Measurements from ENCODE around the gene H1-8.
A peak's percentile ranks its signal among the peaks of the same experiment; 100 is the strongest.

The H1-8 gene

GRCh38 chr3:129557548-129557894 lies 14.5 kb downstream of the H1-8 start:
- no peak for DNase-seq

- no peak for DNase-seq
These were observed 15.3 kb downstream of the H1-8 start for GRCh38 chr3:129558081-129558771.

- no peak for DNase-seq
These were observed 16.0 kb downstream of the H1-8 start for GRCh38 chr3:129558772-129559564.

DNA sequence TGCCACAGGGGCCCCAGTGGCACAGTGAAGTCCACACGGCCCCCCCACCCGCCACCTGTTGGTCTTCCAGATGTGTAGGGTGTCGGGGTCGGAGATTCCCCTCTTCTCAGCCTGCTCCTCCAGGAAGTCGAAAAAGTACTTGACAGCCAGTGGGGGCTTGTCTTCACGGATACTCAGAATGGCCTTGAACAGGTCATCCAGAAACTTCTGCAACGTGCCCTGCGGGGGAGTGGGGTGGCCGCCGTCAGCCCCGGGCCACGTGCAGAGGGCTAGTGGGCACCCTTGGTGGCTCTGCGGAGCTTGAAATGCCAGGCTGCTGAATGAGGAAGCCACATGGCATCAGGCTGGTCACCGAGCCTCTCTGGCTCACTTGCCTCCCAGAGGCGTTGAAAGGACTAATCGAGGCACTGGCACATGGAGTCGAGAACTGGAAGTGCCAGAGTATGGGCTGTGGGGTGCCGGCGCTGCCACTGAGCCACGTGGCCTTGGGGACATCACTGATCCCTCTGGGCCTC lies 16.6 kb downstream of the H1-8 start:
- DNase-seq, result no peak

GRCh38 chr3:129560269-129560787 lies 17.4 kb downstream of the H1-8 start:
- DNase-seq, result peak in 1 of 2 experiments; percentile 11

GRCh38 chr3:129560911-129561594 lies 18.1 kb downstream of the H1-8 start:
- DNase-seq, result peak in 1 of 2 experiments; percentile 52

DNA sequence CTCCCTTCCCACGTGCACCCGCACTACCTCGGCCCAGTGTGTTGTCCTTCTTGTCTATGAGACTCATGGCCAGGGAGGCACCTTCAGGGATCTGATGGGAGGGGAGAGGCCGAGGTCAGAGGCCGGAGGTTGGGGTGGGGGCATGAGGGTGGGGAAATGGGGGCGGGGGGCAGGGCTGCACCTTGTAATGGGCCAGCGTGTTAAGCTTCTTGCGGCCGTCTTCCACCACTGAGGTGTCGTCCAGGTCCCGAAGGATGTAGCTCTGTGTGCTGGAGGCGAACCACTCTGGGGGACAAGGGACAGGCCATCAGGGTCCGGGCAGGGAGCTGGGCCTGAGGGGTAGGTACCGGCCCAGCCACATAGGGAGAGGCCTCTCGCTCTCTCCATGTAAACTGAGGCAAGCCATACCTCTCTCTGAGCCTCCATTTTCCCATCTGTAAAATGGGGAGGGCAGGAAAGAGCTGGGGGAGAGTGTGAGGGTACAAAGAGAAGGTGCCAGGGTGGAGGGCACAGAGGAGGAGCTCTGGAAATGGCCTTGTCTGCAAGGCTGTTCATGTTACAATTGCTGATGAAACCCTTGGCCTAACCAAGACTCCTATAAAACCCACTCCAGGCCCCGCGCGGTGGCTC lies 18.8 kb downstream of the H1-8 start:
- DNase-seq, result no peak

GRCh38 chr3:129562803-129563202 lies 19.8 kb downstream of the H1-8 start:
- DNase-seq, result no peak

DNA sequence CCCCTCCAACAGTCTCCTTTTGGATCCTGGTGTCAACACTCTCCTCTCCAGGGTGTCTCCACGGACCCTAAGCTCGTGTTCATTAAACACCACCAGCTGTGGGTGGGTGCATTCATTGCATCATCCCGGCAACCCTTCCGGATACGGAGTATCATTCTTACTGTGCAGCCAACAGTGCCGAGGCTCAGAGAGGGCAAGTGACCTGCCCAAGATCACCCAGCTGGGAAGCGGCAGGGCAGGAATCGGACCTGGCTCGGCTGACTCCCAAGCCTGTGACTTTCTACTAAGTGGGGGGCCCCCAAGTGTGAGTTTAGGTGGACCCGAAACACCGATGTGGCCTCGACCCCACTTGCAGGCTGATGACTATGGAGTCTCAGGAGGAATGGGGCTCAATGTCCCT lies 20.4 kb downstream of the H1-8 start:
- no peak for DNase-seq

DNA sequence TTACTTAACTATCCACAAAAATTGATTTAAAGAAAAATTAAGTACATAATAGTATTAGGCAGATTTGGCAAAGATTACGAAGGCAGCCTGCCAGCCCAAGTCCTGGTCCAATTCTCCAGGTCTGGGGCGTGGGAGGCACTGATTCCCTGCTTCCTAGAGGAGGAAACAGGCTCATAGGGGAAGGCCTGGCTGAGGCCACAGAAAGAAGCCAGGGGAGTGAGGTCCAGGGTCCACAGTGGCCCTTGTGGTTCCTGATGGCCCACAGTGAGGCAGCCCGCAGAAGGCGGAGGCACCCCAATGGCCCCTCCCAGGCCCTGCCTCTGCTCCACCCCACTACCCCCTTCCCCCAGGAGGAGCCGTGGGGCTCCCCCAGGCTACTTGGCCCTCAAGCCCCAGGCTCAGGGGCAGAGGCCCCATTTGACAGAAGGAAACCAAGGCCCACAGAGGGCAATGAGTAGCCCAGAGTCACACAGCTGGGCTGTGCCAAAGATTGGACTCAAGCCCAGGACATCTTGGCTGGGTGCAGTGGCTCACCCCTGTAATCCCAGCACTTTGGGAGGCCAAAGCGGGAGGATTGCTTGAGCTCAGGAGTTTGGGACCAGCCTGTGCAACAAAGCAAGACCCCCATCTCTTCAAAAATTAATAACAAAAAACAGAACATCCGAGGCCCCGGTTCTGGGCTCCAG lies 21.0 kb downstream of the H1-8 start:
- DNase-seq, result no peak

DNA sequence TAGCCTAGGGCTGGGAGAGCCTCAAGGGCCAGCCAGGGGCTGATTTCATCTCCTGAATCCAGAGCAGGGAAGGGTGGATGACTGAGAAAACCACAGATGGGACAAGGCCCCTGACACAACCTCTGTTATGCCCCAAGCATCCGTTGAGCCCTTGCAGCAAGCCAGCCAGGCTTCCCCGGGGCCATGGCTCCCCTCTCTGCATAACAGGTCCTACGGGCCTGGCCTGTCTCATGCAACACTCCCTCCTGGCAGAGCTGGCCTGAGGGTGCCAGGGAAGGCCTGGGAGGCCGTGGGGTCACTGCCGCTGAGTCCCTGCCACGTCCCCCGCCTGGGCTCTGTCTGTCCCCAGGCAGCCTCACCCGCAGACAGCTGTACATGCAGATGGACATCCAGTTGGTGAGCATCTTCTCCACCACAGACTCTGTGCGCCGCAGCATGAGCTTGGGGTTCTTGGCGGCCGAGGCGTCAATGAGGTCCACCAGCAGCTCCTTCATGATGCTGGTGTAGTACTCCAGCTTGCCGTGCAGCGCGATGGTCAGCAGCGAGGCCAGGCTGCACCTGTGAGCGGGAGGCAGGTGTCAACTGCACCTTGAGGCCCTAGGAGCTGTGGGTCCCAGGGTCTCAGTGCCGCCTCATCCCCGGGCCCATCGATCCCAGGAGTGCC lies 22.1 kb downstream of the H1-8 start:
- DNase-seq, result no peak

GRCh38 chr3:129565902-129566301 lies 22.9 kb downstream of the H1-8 start:
- no peak for DNase-seq

DNA sequence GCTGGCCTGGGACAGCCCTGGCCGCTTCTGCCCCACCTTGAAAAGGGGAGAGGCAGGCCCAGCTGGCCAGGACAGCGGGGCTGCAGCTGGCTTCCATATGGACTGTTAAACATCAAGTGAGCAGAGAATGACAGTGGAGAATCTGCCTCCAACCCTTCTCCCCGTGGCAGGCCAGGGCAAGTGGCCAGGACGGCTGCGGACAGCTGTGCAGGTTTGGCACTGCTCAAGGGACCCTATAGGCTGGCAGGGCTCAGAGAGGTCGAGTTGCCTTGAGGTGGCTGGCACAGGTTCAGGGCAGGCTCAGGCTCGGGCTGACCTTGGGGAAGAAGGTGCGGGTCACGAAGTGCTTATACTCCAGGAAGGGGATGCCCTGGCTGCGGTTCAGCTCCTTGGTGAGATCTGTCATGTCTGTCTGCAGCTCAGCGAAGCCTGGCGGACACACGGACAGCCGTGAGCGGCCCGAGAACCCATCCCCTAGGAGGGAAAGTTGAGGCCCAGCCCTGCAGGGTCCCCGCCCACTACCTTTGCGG lies 24.3 kb downstream of the H1-8 start:
- DNase-seq, result peak in 1 of 2 experiments; percentile 82

DNA sequence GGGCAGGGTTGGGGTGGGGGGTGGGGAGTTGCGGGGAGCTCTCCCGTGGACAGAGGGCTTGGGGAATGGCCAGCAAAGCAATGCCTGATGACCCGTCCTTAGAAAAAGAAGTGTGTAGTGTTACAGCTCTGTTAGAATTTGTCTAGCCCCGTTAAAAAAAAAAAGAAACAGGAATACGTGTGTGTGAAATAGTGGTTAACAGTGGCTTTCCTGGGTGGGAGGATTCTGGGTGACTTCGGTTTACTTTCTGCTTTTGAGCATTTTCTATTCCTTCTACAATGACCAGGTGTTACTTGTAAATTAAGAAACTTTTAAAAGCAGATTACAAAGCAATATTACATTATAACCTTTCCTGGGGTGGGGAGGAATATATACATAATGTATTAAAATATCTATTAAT lies 25.0 kb downstream of the H1-8 start:
- DNase-seq, result no peak

DNA sequence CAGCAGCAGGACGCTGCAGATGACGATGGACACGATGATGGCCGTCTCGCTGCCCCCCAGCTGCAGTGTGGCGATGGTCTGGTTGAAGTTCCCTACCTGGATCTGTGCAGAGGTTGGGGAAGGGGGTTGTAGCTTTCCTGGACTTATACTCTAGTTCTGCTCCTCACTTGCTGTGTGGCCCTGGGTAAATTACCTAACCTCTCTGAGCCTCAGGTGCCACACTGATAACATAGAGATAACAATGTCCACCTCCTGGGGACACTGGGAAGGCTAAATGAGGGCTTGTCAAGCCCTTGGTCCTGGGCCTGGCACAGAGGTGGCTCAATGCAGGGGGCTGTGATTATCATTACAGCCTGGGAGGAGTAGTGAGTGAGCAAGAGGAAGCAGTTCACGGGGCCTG lies 26.9 kb downstream of the H1-8 start:
- no peak for DNase-seq

DNA sequence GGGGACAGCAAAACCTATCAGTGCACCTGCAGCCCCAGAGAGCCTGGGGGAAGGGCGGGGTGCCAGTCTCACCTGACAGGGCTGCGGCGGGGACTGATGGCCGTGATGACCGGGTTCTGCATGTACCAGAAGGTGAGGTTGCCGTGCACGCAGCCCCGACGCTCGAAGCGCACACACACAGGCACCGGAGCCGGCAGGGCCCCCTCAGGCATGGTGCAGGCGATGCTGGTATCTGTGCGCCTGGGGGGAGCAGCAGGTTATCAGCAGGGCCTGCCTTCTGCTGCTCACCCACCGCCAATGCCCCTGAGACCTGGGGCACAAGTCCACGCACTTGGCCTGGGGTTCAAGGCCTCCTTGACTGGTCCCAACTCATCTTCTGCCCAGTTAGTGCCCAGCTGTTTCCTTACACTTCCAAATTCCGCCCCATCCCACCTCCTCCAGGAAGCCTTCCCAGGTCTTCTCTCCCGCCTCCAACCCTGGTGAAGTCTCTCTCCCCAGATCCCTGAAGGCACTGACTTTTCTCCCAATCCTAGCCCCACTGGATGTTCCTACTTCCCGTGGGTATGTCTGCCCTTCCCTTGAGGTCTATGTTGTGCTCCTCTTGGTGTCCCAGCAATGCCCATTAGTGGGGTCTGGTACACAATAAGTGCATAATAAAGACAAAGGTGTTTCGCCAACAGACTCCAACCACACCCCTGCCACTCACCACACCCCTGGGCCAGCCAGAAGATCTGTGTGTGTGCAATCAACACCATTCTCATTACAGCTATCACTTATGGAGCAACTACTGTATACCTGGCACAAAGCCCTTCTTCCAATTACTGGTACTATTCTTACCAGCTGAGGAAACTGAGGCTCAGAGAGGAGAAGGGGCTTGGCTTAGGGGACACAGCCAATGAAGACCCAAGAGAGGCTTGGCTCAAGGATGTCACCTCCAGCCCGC lies 28.9 kb downstream of the H1-8 start:
- DNase-seq, result no peak

DNA sequence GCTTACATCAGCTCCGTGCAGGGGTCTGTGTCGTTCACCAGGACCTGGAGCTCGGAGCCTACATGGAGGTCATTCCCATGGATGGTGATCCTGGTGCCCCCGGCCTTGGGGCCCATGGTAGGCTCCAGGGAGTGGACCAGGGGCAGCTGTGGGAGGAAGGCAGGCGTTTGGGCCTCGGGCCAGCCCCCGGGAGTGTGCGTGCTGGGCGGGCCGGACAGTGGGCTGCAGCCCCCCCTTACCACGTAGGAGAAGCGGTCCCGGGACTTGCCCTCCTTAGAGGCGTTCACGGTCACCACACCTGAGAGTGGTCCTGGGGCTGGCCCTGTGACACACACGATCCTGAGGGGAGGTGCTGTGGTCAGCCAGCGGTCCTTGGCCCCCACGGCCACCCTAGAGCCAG lies 29.6 kb downstream of the H1-8 start:
- no peak for DNase-seq

- no peak for DNase-seq
These were observed 30.5 kb downstream of the H1-8 start for GRCh38 chr3:129573493-129573892.

DNA sequence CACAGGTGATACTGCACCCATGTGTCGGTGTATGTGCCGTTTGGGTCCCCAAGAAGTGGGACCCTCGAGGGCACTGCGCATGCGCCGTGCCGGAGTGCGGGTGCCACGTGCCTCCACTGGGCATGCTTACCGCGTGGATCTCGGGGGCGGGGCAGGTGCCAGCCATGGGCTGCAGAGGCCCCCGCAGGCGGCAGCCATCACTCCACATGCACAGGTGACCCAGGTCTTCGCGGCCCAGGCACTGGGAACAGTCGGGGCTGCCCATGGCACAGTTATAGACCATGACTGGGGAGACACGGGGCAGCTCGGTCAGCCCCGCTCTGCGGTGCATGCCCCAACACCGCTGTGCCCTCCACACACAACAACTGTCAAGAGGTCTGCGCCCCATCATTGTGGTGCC lies 31.2 kb downstream of the H1-8 start:
- DNase-seq, result no peak

DNA sequence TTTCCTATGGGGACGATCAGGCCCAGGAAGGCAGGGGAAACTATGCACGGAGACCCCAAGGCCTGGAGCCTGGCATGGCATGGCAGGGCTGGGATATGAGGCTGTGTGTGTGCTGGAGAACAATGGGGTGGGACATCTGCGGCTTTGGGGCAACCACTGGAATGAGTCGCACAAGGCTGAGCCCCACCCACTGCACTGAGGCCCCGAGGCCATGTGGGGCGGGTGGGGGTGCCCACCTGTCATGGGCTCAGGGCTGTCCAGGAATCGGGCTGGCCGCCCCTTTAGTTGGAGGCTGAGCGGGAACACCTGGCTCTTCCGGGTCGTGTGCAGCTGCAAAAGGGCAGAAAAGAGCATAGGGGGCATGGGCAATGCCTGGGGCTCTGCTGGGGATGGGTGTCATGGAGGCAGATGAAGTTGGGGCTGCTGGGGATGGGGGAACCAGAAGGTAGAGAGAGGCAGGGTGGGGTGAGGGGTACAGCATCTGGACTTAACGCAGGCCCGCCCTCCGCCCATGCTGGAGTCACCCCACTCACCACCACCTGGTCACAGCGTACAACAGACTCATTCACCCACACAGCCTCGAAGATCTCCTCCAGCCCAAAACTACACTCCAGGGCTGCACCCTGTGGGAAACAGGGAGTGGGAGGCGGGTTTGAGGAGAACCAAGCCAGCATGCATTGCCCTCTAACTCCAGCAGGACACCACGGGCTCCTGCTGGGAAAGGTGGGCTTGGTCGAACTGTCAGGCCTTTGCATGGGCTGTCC lies 32.4 kb downstream of the H1-8 start:
- no peak for DNase-seq

Data from NCI-H446 (cell line).